Ascending aorta (tissue), 2 donors: ENCODE results near the gene TSPAN18. TPM values are rescaled to one million over a fixed set of nuclear protein-coding genes. Genes with fewer than 3 reads are reported as not detected.

Source experiments
- DNase-seq, 2 donors: peaks; one replicate each; pipeline ENCODE4 v3.0.0-alpha.2; 2019; ENCODE audit warnings: low spot score in 2 of 2
- H3K27ac ChIP-seq, 2 donors: fragments of 200-600 bp; sonication (generic); one replicate each; pipeline ENCODE4 v1.5.1; 2016 to 2017; ENCODE audit warnings: mild to moderate bottlenecking in 1 of 2
- H3K27me3 ChIP-seq: fragments of 200-600 bp; sonication (generic); one replicate; pipeline ENCODE4 v1.5.1; 2017
- H3K36me3 ChIP-seq, 2 donors: fragments of 200-600 bp; sonication (generic); one replicate each; pipeline ENCODE4 v1.5.1; 2016
- H3K4me1 ChIP-seq, 2 donors: fragments of 200-600 bp; sonication (generic); one replicate each; pipeline ENCODE4 v1.5.1; 2016 to 2017; ENCODE audit warnings: mild to moderate bottlenecking in 1 of 2
- H3K4me3 ChIP-seq, 2 donors: fragments of 200-600 bp; sonication (generic); one replicate each; pipeline ENCODE4 v1.5.1; 2016 to 2017; ENCODE audit warnings: mild to moderate bottlenecking in 1 of 2
- H3K9me3 ChIP-seq, 2 donors: fragments of 200-600 bp; sonication (generic); one replicate each; pipeline ENCODE4 v1.5.1; 2016
- intact Hi-C: fragments of 100-400 bp; cut with DNase I; formaldehyde crosslinking; loops from one replicate; pipeline ENCODE4 v1.15.1; 2023
- total RNA-seq: library from RNA; depleted of rRNA; stranded (reverse); fragments of >200 nt; gene quantifications from one replicate; pipeline ENCODE4 v1.1.0, GENCODE V29; 2016
- TF ChIP-seq, protein P1 (sequence below), 3 experiments: fragments of 200-600 bp in 2 of 3; fragments of 450-650 bp in 1 of 3; sonication (generic) in 2 of 3; IDR thresholded peaks; one replicate each; pipeline ENCODE4 v1.5.1; 2016 to 2019; ENCODE audit warnings: antibody characterized with exemption in 3 of 3, mild to moderate bottlenecking in 1 of 3, moderate library complexity in 1 of 3

The TSPAN18 gene
- total RNA-seq, 1 donor from 2014 or later: 21.3 TPM

GRCh38 chr11:44784851-44785250 is 58.1 kb downstream of the TSPAN18 start:
- H3K27ac ChIP-seq: no peak overlapping the region
- no peak overlapping the region for H3K4me3 ChIP-seq
- intact Hi-C loops: no loop called here
- H3K27me3 ChIP-seq: no peaks in the 10 kb centered on the region
- DNase-seq: no peak
- no peaks in the 10 kb centered on the region for H3K36me3 ChIP-seq
- TF ChIP-seq, protein P1, sequence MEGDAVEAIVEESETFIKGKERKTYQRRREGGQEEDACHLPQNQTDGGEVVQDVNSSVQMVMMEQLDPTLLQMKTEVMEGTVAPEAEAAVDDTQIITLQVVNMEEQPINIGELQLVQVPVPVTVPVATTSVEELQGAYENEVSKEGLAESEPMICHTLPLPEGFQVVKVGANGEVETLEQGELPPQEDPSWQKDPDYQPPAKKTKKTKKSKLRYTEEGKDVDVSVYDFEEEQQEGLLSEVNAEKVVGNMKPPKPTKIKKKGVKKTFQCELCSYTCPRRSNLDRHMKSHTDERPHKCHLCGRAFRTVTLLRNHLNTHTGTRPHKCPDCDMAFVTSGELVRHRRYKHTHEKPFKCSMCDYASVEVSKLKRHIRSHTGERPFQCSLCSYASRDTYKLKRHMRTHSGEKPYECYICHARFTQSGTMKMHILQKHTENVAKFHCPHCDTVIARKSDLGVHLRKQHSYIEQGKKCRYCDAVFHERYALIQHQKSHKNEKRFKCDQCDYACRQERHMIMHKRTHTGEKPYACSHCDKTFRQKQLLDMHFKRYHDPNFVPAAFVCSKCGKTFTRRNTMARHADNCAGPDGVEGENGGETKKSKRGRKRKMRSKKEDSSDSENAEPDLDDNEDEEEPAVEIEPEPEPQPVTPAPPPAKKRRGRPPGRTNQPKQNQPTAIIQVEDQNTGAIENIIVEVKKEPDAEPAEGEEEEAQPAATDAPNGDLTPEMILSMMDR (IDR thresholded peaks at IDR 0.05): no peak
- peaks cover 0 to 2% of the 10 kb centered on the region in 2 donors for H3K4me1 ChIP-seq
- no peaks in the 10 kb centered on the region for H3K9me3 ChIP-seq

GRCh38 chr11:44785856-44786607 is 59.3 kb downstream of the TSPAN18 start:
- Histone ChIP-seq H3K27me3 (no peaks in the 10 kb centered on the region), H3K27ac (no peak overlapping the region), H3K4me3 (no peak overlapping the region), H3K4me1 (peaks cover 0 to 2% of the 10 kb centered on the region in 2 donors), H3K9me3 (no peaks in the 10 kb centered on the region), H3K36me3 (no peaks in the 10 kb centered on the region)
- DNase-seq: no peak
- intact Hi-C loops: no loop called here
- TF ChIP-seq, protein P1 (IDR thresholded peaks at IDR 0.05): no peak

GRCh38 chr11:44787070-44787469 is 60.3 kb downstream of the TSPAN18 start:
- intact Hi-C loops: no loop called here
- TF ChIP-seq, protein P1 (IDR thresholded peaks at IDR 0.05): no peak
- DNase-seq: no peak
- Histone ChIP-seq H3K36me3 (no peaks in the 10 kb centered on the region), H3K27ac (no peak overlapping the region), H3K27me3 (no peaks in the 10 kb centered on the region), H3K4me1 (peaks cover 0 to 2% of the 10 kb centered on the region in 2 donors), H3K4me3 (no peak overlapping the region), H3K9me3 (no peaks in the 10 kb centered on the region)

GRCh38 chr11:44787981-44788380 is 61.2 kb downstream of the TSPAN18 start:
- H3K27me3 ChIP-seq: no peaks in the 10 kb centered on the region
- intact Hi-C loops: no loop called here
- no peaks in the 10 kb centered on the region for H3K36me3 ChIP-seq
- no peak for DNase-seq
- TF ChIP-seq, protein P1 (IDR thresholded peaks at IDR 0.05): no peak
- H3K4me1 ChIP-seq: peaks cover 0 to 2% of the 10 kb centered on the region in 2 donors
- no peaks in the 10 kb centered on the region for H3K9me3 ChIP-seq
- H3K4me3 ChIP-seq: no peak overlapping the region
- H3K27ac ChIP-seq: no peak overlapping the region

DNA sequence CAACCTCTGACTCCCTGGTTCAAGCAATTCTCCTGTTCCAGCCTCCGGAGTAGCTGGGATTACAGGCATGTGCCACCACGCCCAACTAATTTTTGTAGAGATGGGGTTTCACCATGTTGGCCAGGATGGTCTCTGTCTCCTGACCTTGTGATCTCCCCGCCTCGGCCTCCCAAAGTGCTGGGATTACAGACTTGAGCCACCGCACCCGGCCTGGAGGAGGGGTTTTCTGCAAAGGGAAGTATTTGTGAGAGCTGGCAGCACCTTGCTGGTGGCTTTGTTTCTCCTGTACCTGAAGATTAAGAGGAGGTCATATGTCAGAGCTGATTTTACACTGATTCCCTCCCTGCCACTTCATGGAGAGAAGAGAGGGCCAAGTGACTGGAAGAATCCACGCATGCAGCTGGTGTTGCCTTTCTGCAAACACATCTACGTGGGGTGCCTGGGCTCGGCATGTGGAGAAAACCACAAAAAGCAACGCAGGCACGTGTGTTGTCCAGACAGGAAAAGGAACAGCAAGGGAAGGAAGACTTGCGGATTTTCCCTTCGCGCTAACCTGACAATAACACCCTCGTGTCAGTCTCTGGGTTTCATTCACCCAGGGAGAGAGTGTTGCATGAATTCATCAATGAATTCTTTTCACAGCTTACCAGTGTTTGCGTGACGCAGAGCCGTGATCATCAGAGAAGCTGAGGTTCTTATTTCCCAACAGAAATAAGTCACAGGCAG is 61.9 kb downstream of the TSPAN18 start:
- DNase-seq: no peak
- Histone ChIP-seq H3K4me1 (peaks cover 0 to 2% of the 10 kb centered on the region in 2 donors), H3K36me3 (no peaks in the 10 kb centered on the region), H3K27me3 (no peaks in the 10 kb centered on the region), H3K27ac (no peak overlapping the region), H3K9me3 (no peaks in the 10 kb centered on the region), H3K4me3 (no peak overlapping the region)
- TF ChIP-seq, protein P1 (IDR thresholded peaks at IDR 0.05): no peak
- intact Hi-C loops: no loop called here
